HG03135 (cell line): Measurements from ENCODE around the gene KLHL17.
"Not testable (repeated sequence)": the region's sequence is repeated elsewhere in the genome, so short reads cannot be mapped to it uniquely, and the experiment has no call there.

Source experiments
- ATAC-seq: cut with Tn5 transposase; IDR thresholded peaks from one replicate; pipeline ENCODE4 v1.9.1; 2021; ENCODE audit warnings: mild to moderate bottlenecking, moderate library complexity; ENCODE audit not compliant: unreplicated experiment

The KLHL17 gene

DNA sequence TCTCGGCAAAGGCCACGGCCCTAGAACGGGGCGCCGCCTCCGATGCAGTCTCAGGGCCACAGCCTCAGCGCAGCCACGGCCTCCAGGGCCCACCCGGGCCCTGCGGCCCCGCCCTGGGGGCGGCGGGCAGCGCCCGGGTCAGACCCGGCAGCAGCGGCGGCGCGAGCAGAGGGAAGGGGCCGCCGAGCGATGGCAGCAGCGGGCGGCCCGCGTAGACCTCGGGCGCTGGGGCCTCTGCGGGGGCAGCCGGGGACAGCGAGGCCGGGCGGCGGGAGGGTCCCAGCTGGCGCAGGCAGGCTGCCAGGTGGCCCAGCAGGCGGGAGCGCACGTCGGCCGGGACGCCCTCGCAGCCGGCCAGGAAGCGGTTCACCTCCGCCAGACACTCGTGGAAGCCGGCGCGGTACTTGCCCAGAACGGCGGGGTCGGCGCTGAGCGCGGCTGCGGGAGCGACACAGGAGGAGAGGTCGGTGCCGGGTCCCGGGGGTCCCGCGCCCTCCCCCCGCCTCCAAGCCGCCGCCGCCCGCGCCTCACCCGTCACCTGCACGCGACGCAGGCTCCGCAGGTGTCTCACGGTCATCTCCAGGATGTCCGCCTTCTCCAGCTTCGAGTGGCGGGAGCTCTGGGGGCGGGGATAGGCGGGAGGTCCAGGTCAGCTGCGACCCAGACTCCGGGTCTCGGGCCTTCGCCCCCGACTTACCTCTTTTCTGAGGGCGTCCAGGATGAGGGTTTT, 38.8 kb downstream of the KLHL17 start:
- ATAC-seq: no peak

- no peak for ATAC-seq
These were observed 39.5 kb downstream of the KLHL17 start, which contains the start of gene HES4 for GRCh38 chr1:999725-1000356. Gene HES4 (minus strand): TSS chr1:1000097. CDS start chr1:999973, 124 bp downstream.

- ATAC-seq: no peak
These were observed 40.1 kb downstream of the KLHL17 start for GRCh38 chr1:1000357-1001056.

- ATAC-seq: no peak
These were observed 40.8 kb downstream of the KLHL17 start for GRCh38 chr1:1001057-1001783.

- ATAC-seq: no peak
These were observed 43.4 kb downstream of the KLHL17 start for GRCh38 chr1:1003618-1004419.

DNA sequence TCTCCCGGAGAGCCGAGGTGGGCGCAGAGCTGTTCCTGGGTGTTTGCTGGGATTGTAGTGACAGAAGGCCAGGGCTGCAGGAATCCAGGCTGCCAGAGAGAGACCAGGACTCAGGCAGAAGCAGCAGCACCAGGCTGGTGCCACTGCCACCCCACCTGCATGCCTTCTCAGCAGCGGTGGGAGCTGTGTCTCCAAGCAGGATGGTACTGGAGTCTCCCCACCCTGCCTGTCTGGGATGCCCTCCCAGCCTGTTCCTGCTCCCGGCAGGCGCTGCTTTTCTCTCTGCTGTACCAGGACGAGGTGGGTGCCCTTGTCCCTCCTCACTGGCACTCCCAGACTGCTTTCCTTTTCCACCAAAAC, 44.0 kb downstream of the KLHL17 start:
- ATAC-seq: no peak

- ATAC-seq: no peak
These were observed 44.7 kb downstream of the KLHL17 start for GRCh38 chr1:1004780-1005697.

GRCh38 chr1:1005774-1006304, 45.5 kb downstream of the KLHL17 start:
- ATAC-seq: no peak

DNA sequence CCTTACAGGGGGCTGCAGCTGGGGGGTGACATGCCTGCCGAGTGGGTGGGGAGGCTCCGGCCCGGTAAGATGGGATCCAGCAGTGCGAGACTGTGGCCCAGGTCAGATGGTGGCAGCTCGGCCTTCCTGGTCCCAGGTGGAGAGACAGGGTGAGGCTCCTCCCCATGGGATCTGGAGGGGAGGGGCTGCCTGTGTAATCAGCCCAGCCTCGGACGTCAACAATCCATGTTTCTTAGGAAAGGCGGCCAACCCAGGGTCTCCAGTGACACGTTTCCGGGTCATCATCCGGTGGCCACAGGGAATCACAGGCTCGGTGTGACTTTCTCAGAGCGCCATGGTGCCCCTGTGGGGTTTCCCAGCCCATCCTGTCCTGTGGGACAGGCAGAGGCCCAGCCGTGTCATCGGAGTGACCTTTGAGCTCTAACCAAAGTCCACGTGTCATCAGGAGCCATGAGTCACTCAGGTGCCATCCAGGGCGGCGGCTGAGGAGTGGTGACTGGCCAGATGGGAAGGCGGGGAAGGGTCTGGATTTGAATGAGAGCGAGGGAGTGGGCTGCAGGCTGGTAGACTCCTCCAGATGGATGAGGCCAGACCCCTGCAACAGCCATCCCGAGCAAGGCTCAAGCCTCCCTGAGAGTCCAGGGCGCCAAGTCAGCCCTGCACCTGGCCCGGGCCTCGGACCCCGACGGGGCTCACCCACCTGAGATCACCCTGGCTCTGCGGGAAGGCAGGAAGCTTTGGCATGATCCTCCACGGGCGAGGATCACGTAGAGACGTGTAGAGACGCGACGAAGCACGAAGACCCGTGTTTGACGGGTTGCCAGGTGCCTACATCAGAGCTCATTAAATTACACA, 46.1 kb downstream of the KLHL17 start:
- ATAC-seq: no peak

DNA sequence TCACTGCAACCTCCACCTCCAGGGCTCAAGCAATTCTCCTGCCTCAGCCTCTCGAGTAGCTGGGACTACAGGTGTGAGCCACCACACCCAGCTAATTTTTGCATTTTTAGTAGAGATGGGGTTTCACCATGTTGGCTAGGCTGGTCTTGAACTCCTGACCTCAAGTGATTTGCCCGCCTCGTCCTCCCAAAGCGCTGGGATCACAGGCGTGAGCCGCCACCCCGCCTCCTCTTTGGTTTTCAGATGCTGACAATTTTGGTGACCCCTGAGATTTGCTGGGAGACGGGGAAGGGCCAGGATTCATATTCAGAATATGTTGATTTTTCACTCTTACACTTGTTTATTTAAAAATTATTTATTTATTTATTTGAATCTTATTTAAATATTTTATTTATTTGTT, 49.7 kb downstream of the KLHL17 start:
- ATAC-seq: not testable (repeated sequence)

DNA sequence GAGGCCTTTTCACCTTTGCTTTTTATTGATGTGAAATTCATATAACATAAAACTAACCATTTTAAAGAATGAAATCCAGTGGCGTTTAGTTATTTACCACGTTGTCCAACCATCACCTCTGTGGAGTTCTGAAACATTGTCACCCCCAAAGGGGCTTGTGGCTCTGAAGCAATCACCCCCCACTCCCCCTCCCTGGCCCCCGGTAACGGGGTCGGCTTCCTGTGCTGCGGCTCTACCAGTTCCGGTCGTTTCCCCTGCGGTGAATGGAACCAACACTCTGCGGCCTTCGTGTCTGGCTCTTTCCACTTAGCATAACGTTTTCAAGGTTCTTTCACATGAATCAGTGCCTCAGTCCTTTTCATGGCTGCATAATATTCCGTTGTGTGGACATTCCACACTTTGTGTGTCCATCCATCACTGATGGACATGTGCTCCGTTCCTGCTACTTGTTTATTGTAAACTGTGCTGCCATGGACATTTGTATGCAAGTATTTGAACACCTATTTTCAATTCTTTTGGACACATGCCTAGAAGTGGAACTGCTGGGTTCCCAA, 51.1 kb downstream of the KLHL17 start:
- ATAC-seq: no peak

DNA sequence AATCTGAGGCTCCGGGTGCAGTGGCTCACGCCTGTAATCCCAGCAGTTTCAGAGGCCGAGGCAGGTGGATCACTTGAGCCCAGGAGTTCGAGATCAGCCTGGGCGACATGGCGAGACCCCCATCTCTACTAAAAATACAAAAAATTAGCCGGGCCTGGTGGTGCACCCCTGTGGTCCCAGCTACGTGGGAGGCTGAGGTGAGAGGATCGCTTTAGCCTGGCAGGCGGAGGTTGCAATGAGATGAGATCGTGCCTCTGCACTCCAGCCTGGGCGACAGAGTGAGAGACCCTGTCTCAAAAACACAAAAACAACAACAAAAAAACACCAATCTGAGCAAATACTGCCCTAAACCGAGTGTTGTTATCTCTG, 52.3 kb downstream of the KLHL17 start:
- ATAC-seq: peak; percentile 4

- ATAC-seq: peak; percentile 79
These were observed 52.9 kb downstream of the KLHL17 start, which contains the start of gene ISG15 for GRCh38 chr1:1013105-1013921. Gene ISG15 (plus strand): TSS chr1:1013497. CDS start chr1:1013574, 77 bp downstream.

DNA sequence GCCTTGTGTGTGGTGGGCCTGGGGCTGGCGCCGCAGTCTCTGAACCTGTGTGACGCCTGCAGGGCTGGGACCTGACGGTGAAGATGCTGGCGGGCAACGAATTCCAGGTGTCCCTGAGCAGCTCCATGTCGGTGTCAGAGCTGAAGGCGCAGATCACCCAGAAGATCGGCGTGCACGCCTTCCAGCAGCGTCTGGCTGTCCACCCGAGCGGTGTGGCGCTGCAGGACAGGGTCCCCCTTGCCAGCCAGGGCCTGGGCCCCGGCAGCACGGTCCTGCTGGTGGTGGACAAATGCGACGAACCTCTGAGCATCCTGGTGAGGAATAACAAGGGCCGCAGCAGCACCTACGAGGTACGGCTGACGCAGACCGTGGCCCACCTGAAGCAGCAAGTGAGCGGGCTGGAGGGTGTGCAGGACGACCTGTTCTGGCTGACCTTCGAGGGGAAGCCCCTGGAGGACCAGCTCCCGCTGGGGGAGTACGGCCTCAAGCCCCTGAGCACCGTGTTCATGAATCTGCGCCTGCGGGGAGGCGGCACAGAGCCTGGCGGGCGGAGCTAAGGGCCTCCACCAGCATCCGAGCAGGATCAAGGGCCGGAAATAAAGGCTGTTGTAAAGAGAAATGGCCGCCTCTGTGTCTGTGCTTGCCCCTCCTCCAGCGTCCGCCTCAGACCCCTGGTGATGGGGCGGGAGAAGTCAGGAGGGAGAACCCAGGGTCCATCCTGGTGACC, 53.7 kb downstream of the KLHL17 start:
- ATAC-seq: no peak

GRCh38 chr1:1014799-1015681, 54.7 kb downstream of the KLHL17 start:
- no peak for ATAC-seq
